ENCODE data around the gene ALKAL2.

DNA sequence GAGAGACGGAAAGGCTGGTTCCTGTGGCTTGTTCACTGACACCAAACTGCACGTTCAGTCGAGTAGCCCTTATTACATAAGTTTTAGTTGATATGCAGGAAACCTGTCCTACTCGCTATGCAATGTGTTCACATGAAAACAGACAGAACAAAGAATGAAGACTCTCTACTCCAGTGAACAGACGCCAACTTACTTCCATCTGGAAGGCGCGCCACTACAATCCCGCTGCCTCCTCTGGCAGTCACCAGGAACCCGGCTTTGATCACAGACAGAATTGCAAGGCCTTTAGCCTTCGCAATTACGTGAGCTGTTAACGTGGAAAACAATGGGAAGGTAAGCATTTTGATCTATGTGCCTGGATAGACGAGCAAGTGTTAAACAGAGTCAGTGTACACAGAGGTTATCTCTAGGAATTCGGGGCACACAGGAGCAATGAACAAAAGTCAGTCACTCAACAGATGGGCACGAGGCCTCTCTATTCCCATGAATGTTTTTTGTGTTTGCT is 38.3 kb downstream of the ALKAL2 start:
- TF ChIP-seq EP300 (IDR thresholded peaks at IDR 0.05): no peak
- TF ChIP-seq, protein P1, sequence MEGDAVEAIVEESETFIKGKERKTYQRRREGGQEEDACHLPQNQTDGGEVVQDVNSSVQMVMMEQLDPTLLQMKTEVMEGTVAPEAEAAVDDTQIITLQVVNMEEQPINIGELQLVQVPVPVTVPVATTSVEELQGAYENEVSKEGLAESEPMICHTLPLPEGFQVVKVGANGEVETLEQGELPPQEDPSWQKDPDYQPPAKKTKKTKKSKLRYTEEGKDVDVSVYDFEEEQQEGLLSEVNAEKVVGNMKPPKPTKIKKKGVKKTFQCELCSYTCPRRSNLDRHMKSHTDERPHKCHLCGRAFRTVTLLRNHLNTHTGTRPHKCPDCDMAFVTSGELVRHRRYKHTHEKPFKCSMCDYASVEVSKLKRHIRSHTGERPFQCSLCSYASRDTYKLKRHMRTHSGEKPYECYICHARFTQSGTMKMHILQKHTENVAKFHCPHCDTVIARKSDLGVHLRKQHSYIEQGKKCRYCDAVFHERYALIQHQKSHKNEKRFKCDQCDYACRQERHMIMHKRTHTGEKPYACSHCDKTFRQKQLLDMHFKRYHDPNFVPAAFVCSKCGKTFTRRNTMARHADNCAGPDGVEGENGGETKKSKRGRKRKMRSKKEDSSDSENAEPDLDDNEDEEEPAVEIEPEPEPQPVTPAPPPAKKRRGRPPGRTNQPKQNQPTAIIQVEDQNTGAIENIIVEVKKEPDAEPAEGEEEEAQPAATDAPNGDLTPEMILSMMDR (IDR thresholded peaks at IDR 0.05): no peak
- no peak for TF ChIP-seq POLR2A (IDR thresholded peaks at IDR 0.05)

All from tibial nerve (tissue), 4 donors.